Omental fat pad (tissue), 4 donors: ENCODE measurements around the gene KRTAP17-1. TPM values are rescaled to one million over a fixed set of nuclear protein-coding genes. Genes with fewer than 3 reads are reported as not detected.

Experiments
- ATAC-seq: fragments of 150-250 bp; one replicate; pipeline ENCODE4 v1.9.1; 2016; ENCODE audit warnings: mild to moderate bottlenecking, moderate library complexity; ENCODE audit not compliant: low FRiP score
- DNase-seq: peaks from one replicate; pipeline ENCODE4 v3.0.0-alpha.2; 2019; ENCODE audit warnings: low spot score
- CTCF ChIP-seq, 3 donors: fragments of 450-650 bp; IDR thresholded peaks; one replicate each; pipeline ENCODE4 v1.5.1; 2016 to 2017; ENCODE audit warnings: antibody characterized with exemption in 3 of 3, mild to moderate bottlenecking in 3 of 3, moderate library complexity in 2 of 3
- total RNA-seq, 4 donors: library from RNA; depleted of rRNA; stranded (reverse); fragments of >200 nt; gene quantifications; one replicate each; pipeline ENCODE4 v1.1.0, GENCODE V29; 2016

Gene KRTAP17-1
- total RNA-seq, 4 donors from 2014 or later, result not detected

- DNase-seq (no peak), ATAC-seq (no peak)
- no peak for TF ChIP-seq CTCF (IDR thresholded peaks at IDR 0.05)
These were observed 14.2 kb downstream of the KRTAP17-1 start for GRCh38 chr17:41301204-41301790.

- DNase-seq (no peak), ATAC-seq (no peak)
- no peak for TF ChIP-seq CTCF (IDR thresholded peaks at IDR 0.05)
These were observed 16.9 kb downstream of the KRTAP17-1 start for GRCh38 chr17:41298458-41299135.

- ATAC-seq (no peak), DNase-seq (no peak)
- TF ChIP-seq CTCF (IDR thresholded peaks at IDR 0.05), result no peak
These were observed 18.7 kb downstream of the KRTAP17-1 start for GRCh38 chr17:41296846-41297245.

GRCh38 chr17:41294016-41294415 lies 21.5 kb downstream of the KRTAP17-1 start:
- DNase-seq, result no peak
- no peak for TF ChIP-seq CTCF (IDR thresholded peaks at IDR 0.05)
- ATAC-seq, result no peak

- TF ChIP-seq CTCF (IDR thresholded peaks at IDR 0.05), result no peak
- DNase-seq (no peak), ATAC-seq (no peak)
These were observed 28.5 kb downstream of the KRTAP17-1 start for GRCh38 chr17:41287050-41287449.

- no peak for ATAC-seq
- DNase-seq, result no peak
These were observed 31.0 kb downstream of the KRTAP17-1 start for GRCh38 chr17:41284546-41284945.

More at GRCh38 chr17:41284546-41284945, 31.0 kb downstream of the KRTAP17-1 start:
- TF ChIP-seq CTCF (IDR thresholded peaks at IDR 0.05), result no peak
